ENCODE measurements around the gene PARD3. TPM values are rescaled to one million over a fixed set of nuclear protein-coding genes. Genes with fewer than 3 reads are reported as not detected.

PARD3 gene
- total and polyA plus RNA-seq, 2 donors (not counting 1 experiment from before 2014, with no cell fraction given): 24.0 to 46.4 TPM

DNA sequence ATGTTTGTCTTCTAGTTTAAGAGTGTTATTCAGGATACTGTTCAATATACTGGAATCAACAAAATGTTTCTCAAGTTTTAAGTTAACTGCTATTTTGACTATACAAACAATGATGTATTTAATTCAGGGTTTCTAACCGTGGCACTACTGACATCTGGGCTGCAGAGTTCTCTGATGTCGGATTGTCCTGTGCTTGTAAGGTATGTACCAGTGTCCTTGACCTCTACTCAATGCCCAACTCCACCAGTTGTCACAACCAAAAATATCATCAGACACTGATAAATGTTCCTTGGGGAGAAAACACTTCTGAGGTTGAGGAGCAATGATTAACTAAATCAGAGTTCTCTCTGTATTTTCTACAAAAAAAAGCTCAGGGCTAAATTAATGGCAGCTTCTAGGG, 301.5 kb downstream of the PARD3 start:
- Histone ChIP-seq H3K36me3 (ENCODE audit: control insufficient read depth, insufficient read depth, low read length) (no peaks in the 10 kb centered on the region), H3K27ac (ENCODE audit: insufficient read depth, low read length) (no peak overlapping the region), H3K4me2 (ENCODE audit: extremely low read depth, insufficient read depth, low read length) (no peak overlapping the region), H3K79me2 (ENCODE audit: control insufficient read depth, insufficient read depth, low read length) (no peaks in the 10 kb centered on the region), H3K9ac (ENCODE audit: insufficient read depth, low read length) (no peak overlapping the region), H3K27me3 (ENCODE audit: control insufficient read depth, insufficient read depth, low read length) (no peaks in the 10 kb centered on the region), H2AFZ (ENCODE audit: low read length) (no peak overlapping the region), H3K4me3 (replicated peaks in 1 of 4; ENCODE audit: control extremely low read depth in 1 of 4, insufficient read depth in 1 of 4, low read depth in 3 of 4, low read length in 4 of 4) (no peak overlapping the region), H3K9me3 (ENCODE audit: control insufficient read depth, insufficient read depth, low read depth, low read length) (no peaks in the 10 kb centered on the region), H4K20me1 (ENCODE audit: control insufficient read depth, extremely low read depth, insufficient read depth, low read length) (no peaks in the 10 kb centered on the region), H3K4me1 (ENCODE audit: control insufficient read depth, extremely low read depth, insufficient read depth, low read length) (no peaks in the 10 kb centered on the region)
- DNase-seq (ENCODE audit: low read depth in 2 of 2): no peak
- TF ChIP-seq, protein P1, sequence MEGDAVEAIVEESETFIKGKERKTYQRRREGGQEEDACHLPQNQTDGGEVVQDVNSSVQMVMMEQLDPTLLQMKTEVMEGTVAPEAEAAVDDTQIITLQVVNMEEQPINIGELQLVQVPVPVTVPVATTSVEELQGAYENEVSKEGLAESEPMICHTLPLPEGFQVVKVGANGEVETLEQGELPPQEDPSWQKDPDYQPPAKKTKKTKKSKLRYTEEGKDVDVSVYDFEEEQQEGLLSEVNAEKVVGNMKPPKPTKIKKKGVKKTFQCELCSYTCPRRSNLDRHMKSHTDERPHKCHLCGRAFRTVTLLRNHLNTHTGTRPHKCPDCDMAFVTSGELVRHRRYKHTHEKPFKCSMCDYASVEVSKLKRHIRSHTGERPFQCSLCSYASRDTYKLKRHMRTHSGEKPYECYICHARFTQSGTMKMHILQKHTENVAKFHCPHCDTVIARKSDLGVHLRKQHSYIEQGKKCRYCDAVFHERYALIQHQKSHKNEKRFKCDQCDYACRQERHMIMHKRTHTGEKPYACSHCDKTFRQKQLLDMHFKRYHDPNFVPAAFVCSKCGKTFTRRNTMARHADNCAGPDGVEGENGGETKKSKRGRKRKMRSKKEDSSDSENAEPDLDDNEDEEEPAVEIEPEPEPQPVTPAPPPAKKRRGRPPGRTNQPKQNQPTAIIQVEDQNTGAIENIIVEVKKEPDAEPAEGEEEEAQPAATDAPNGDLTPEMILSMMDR (conservative IDR thresholded peaks at IDR 0.05 in 1 of 2, IDR thresholded peaks at IDR 0.05 in 1 of 2; ENCODE audit: low read depth in 1 of 2, low read length in 2 of 2): no peak
- no peak for TF ChIP-seq EZH2 (IDR thresholded peaks at IDR 0.05; ENCODE audit: low read length, missing control alignments)

DNA sequence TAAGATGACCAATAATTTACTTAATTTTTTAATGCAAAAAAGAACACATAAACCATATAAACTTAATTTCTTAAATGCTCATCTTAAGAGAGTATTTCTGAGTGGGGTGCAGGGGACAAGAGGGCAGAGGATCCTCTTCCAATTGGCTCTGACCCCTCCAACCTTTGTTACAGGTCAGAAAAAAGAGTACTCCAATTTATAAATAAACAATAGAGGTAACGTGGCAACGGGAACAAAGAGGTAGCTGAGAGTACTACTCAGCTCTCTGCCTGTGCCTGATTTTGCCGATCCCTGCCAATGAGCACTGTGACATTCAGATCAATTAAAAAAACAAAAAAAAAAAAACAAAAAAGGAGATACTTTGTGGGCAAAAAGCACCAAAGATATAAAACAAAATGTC, 307.9 kb downstream of the PARD3 start:
- no peak for TF ChIP-seq EZH2 (IDR thresholded peaks at IDR 0.05; ENCODE audit: low read length, missing control alignments)
- TF ChIP-seq, protein P1 (conservative IDR thresholded peaks at IDR 0.05 in 1 of 2, IDR thresholded peaks at IDR 0.05 in 1 of 2; ENCODE audit: low read depth in 1 of 2, low read length in 2 of 2): no peak
- Histone ChIP-seq H2AFZ (ENCODE audit: low read length) (no peak overlapping the region), H3K4me2 (ENCODE audit: extremely low read depth, insufficient read depth, low read length) (no peak overlapping the region), H3K27ac (ENCODE audit: insufficient read depth, low read length) (no peak overlapping the region), H3K27me3 (ENCODE audit: control insufficient read depth, insufficient read depth, low read length) (no peaks in the 10 kb centered on the region), H3K4me3 (replicated peaks in 1 of 4; ENCODE audit: control extremely low read depth in 1 of 4, insufficient read depth in 1 of 4, low read depth in 3 of 4, low read length in 4 of 4) (no peak overlapping the region), H3K79me2 (ENCODE audit: control insufficient read depth, insufficient read depth, low read length) (no peaks in the 10 kb centered on the region), H4K20me1 (ENCODE audit: control insufficient read depth, extremely low read depth, insufficient read depth, low read length) (no peaks in the 10 kb centered on the region), H3K36me3 (ENCODE audit: control insufficient read depth, insufficient read depth, low read length) (no peaks in the 10 kb centered on the region), H3K9ac (ENCODE audit: insufficient read depth, low read length) (no peak overlapping the region), H3K9me3 (ENCODE audit: control insufficient read depth, insufficient read depth, low read depth, low read length) (no peaks in the 10 kb centered on the region), H3K4me1 (ENCODE audit: control insufficient read depth, extremely low read depth, insufficient read depth, low read length) (no peaks in the 10 kb centered on the region)
- no peak for DNase-seq (ENCODE audit: low read depth in 2 of 2)

DNA sequence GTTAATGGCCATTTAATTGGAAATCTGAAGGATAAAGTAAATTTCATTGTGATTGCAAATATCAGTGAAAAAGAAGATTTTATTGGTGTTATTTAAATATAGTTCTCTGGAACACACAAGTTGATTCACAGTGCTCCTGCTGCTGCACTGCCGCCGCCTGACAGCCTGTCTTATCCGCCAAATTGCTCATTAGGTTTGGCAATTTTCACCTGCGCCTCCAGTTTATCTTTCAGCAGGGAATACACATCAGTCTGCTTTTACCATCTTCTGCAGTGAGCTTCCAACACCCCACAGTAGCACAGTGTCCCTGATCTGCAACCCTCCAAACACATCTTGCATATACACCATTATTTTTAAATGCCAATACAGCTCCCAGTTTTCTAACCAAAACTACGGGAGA, 308.3 kb downstream of the PARD3 start:
- DNase-seq (ENCODE audit: low read depth in 2 of 2): no peak
- Histone ChIP-seq H3K9me3 (ENCODE audit: control insufficient read depth, insufficient read depth, low read depth, low read length) (no peaks in the 10 kb centered on the region), H3K79me2 (ENCODE audit: control insufficient read depth, insufficient read depth, low read length) (no peaks in the 10 kb centered on the region), H3K36me3 (ENCODE audit: control insufficient read depth, insufficient read depth, low read length) (no peaks in the 10 kb centered on the region), H3K4me3 (replicated peaks in 1 of 4; ENCODE audit: control extremely low read depth in 1 of 4, insufficient read depth in 1 of 4, low read depth in 3 of 4, low read length in 4 of 4) (no peak overlapping the region), H2AFZ (ENCODE audit: low read length) (no peak overlapping the region), H3K4me2 (ENCODE audit: extremely low read depth, insufficient read depth, low read length) (no peak overlapping the region), H3K4me1 (ENCODE audit: control insufficient read depth, extremely low read depth, insufficient read depth, low read length) (no peaks in the 10 kb centered on the region), H3K27ac (ENCODE audit: insufficient read depth, low read length) (no peak overlapping the region), H3K27me3 (ENCODE audit: control insufficient read depth, insufficient read depth, low read length) (no peaks in the 10 kb centered on the region), H3K9ac (ENCODE audit: insufficient read depth, low read length) (no peak overlapping the region), H4K20me1 (ENCODE audit: control insufficient read depth, extremely low read depth, insufficient read depth, low read length) (no peaks in the 10 kb centered on the region)
- TF ChIP-seq, protein P1 (conservative IDR thresholded peaks at IDR 0.05 in 1 of 2, IDR thresholded peaks at IDR 0.05 in 1 of 2; ENCODE audit: low read depth in 1 of 2, low read length in 2 of 2): no peak
- TF ChIP-seq EZH2 (IDR thresholded peaks at IDR 0.05; ENCODE audit: low read length, missing control alignments): no peak

Measured in fibroblast of lung (primary cell).